Jurkat, Clone E6-1 (cell line): Measurements from ENCODE around the gene HEATR1.
"Not testable (repeated sequence)": the region's sequence is repeated elsewhere in the genome, so short reads cannot be mapped to it uniquely, and the experiment has no call there.

ENCODE experiments used
- DNase-seq: peaks from one replicate; pipeline ENCODE4 v3.0.0-alpha.2; 2011; ENCODE audit warnings: low read depth, low spot score
- H3K4me3 ChIP-seq: 2 replicates; pipeline ENCODE4 v1.5.1; 2011; ENCODE audit warnings: mild to moderate bottlenecking, low read length, control low read depth, moderate library complexity

Gene HEATR1

GRCh38 chr1:236516929-236517704 lies 87.2 kb downstream of the HEATR1 start:
- peak; percentile 60 for DNase-seq
- H3K4me3 ChIP-seq, result no peak overlapping the region

- no peak for DNase-seq
- H3K4me3 ChIP-seq, result no peak overlapping the region
Measured at GRCh38 chr1:236515443-236515958, 88.8 kb downstream of the HEATR1 start.

GRCh38 chr1:236514703-236515442 lies 89.4 kb downstream of the HEATR1 start:
- no peak overlapping the region for H3K4me3 ChIP-seq
- no peak for DNase-seq

DNA sequence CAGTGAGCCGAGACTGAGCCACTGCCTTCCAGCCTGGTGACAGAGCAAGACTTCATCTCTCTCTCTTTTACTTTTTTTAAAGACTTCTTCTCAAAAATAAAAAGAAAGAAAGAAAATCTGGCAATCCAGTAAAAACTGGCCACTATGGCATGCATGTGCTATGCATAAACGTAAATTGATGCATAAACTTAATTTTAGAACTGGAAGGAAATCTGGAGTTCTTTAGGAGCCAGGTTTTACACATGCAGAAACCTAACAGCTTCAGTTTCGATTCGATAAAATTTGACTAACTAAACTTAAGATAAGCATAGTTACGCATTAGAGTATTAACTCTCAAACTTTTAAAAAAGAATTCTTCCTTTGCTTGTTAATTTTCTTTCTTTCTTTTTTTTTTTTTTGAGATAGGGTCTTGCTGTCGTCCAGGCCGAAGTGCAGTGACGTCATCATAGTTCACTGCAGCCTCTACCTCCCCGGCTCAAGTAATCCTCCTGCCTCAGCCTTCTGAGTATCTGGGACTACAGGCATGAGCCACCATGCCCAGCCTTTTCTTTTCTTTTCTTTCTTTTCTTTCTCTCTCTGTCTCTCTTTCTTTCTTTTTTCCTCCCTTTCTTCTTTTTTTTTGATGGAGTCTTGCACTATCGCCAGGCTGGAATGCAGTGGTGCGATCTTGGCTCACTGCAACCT lies 92.4 kb downstream of the HEATR1 start:
- DNase-seq, result no peak
- H3K4me3 ChIP-seq, result no peak overlapping the region

GRCh38 chr1:236509647-236510401 lies 94.5 kb downstream of the HEATR1 start:
- no peak overlapping the region for H3K4me3 ChIP-seq
- no peak for DNase-seq

- DNase-seq, result no peak
- no peak overlapping the region for H3K4me3 ChIP-seq
Measured at GRCh38 chr1:236509203-236509602, 95.1 kb downstream of the HEATR1 start.

- H3K4me3 ChIP-seq, result no peak overlapping the region
- no peak for DNase-seq
Measured at GRCh38 chr1:236508593-236509027, 95.7 kb downstream of the HEATR1 start.

DNA sequence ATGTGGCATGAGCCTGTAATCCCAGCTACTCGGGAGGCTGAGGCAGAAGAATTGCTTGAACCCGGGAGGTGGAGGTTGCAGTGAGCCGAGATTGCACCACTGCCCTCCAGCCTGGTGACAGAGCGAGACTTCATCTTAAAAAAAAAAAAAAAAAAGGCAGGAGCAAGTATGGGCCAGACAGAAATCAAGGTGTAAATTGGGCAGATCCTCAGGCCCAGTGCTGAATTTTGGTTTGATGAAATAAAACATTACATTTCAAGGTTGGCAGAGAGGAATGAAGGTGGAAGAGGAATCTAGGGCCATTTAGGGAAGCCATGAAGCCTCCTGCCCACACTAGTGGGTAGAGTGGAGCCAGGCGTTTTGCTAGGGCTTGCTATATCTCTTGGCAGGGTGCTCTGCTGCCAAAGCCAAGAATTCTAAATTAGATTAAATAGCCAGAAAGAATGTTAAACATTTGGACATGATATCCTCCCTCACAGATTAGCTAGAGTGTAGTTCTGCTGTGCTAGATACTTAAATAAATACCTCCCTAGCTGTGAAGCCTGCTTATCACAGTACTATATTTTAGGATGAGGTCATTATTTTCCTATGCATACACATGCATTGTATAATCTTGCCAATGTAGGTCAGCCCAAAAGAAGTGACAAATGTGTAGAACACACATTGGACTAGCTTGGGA lies 97.2 kb downstream of the HEATR1 start:
- H3K4me3 ChIP-seq, result no peak overlapping the region
- DNase-seq, result no peak

GRCh38 chr1:236504338-236504737 lies 100.0 kb downstream of the HEATR1 start:
- H3K4me3 ChIP-seq, DNase-seq: not testable (repeated sequence)

DNA sequence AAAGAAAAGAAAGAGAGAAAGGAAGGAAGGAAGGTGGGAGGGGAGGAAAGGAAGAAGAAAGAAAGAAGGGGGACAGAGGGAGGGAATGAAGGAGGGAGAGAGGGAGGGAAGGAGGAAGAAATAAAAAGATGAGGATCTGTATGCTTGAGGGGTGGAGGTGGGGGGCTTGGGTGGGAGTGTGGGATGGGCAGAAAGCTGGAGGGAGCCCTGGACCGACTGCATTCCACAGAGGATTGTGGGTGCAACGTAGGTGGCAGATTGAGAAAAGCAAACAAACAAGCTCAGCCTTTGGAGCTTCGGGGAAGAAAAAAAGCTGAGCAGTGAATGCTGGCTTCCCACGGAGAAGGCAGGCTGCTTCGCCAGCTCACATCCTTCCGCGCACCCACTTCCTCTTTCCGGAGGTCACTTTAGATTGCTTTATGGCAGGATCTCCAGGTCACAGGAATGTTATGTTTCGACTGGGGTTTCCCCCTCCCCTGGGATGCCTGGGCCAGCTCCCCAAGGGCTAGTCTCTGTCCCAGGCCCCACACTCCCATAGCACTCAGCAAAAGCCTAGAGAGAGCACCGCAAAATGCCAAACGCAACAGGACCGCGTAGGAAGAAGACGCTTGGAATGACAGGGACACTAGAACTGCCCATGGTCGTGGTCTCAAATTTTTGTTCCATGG lies 101.2 kb downstream of the HEATR1 start:
- H3K4me3 ChIP-seq, result no peak overlapping the region

GRCh38 chr1:236502579-236502971 lies 101.7 kb downstream of the HEATR1 start:
- no peak for DNase-seq
- H3K4me3 ChIP-seq, result no peak overlapping the region

More for the DNA sequence above, 101.2 kb downstream of the HEATR1 start:
- DNase-seq, result no peak

- DNase-seq, result no peak
- no peak overlapping the region for H3K4me3 ChIP-seq
Measured at GRCh38 chr1:236501093-236501492, 103.2 kb downstream of the HEATR1 start.
